ENCODE results near the gene TTC9C. TPM values are rescaled to one million over a fixed set of nuclear protein-coding genes. Genes with fewer than 3 reads are reported as not detected.

The TTC9C gene
- total and polyA plus RNA-seq, 4 donors = 22.6 to 55.5 (median 30.7) TPM

- WGBS, 2 donors = 83 to 86% methylated on average over 10 of the region's 10 CpGs
- no peaks in the 10 kb centered on the region for H3K9me3 ChIP-seq (ENCODE audit: control insufficient read depth in 4 of 4, insufficient read depth in 3 of 4, low read length in 3 of 4)
- no peak for ATAC-seq (ENCODE audit: insufficient read depth, low FRiP score)
- DNase-seq = peak; percentile 48 to 64 (median 50)
- peak within 1 kb of the TSS; percentile 46 for H3K4me3 ChIP-seq
- TF ChIP-seq, protein P1, sequence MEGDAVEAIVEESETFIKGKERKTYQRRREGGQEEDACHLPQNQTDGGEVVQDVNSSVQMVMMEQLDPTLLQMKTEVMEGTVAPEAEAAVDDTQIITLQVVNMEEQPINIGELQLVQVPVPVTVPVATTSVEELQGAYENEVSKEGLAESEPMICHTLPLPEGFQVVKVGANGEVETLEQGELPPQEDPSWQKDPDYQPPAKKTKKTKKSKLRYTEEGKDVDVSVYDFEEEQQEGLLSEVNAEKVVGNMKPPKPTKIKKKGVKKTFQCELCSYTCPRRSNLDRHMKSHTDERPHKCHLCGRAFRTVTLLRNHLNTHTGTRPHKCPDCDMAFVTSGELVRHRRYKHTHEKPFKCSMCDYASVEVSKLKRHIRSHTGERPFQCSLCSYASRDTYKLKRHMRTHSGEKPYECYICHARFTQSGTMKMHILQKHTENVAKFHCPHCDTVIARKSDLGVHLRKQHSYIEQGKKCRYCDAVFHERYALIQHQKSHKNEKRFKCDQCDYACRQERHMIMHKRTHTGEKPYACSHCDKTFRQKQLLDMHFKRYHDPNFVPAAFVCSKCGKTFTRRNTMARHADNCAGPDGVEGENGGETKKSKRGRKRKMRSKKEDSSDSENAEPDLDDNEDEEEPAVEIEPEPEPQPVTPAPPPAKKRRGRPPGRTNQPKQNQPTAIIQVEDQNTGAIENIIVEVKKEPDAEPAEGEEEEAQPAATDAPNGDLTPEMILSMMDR (IDR thresholded peaks at IDR 0.05; ENCODE audit: control extremely low read depth, extremely low read depth) = no peak
- peak within 1 kb of the TSS in 1 of 2 donors; percentile 98 for H3K9ac ChIP-seq (ENCODE audit: insufficient read depth in 1 of 2, low read length in 2 of 2)
- peak within 1 kb of the TSS; percentile 73 to 99 for H3K27ac ChIP-seq (ENCODE audit: low read depth in 1 of 2, low read length in 1 of 2)
- no peaks in the 10 kb centered on the region for H3K27me3 ChIP-seq (ENCODE audit: control insufficient read depth in 3 of 3, insufficient read depth in 3 of 3, low read length in 2 of 3)
- peaks cover 0 to 12% (median 6%) of the 10 kb centered on the region in 4 donors for H3K36me3 ChIP-seq (ENCODE audit: control insufficient read depth in 4 of 4, insufficient read depth in 4 of 4, low read length in 4 of 4)
- H3K4me1 ChIP-seq (ENCODE audit: control insufficient read depth in 5 of 5, insufficient read depth in 5 of 5, low read length in 5 of 5) = peaks cover 0 to 47% (median 17%) of the 10 kb centered on the region in 5 donors
Observed at GRCh38 chr11:62707277-62707861, 20.9 kb upstream of the TTC9C start, which contains the start of the genes BSCL2 and GNG3. TSS of gene BSCL2 (minus strand) at chr11:62707424. CDS start at chr11:62707195, 229 bp downstream. TSS of gene GNG3 (plus strand) at chr11:62707676. CDS start at chr11:62708296, 620 bp downstream.

DNA sequence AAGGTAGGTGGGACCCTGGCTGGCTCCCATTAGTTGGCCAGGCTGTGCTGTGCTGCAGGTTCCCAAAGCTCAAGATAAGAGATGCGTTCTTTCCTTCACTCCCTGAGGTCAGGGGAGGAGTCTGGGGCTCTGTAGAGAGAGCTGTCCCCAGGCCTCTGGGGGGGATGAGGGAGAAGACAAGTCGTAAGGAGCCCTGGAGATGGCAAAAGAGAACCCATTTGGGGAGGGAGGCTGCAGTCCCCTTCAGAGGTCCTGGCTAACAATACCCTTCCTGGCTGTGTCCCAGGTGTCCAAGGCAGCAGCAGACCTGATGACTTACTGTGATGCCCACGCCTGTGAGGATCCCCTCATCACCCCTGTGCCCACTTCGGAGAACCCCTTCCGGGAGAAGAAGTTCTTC lies 19.9 kb upstream of the TTC9C start:
- H3K9ac ChIP-seq (ENCODE audit: insufficient read depth in 1 of 2, low read length in 2 of 2) = peak overlapping the region; percentile 63 to 98
- TF ChIP-seq, protein P1 (IDR thresholded peaks at IDR 0.05; ENCODE audit: control extremely low read depth, extremely low read depth) = no peak
- peaks cover 0 to 16% (median 7%) of the 10 kb centered on the region in 4 donors for H3K36me3 ChIP-seq (ENCODE audit: control insufficient read depth in 4 of 4, insufficient read depth in 4 of 4, low read length in 4 of 4)
- ATAC-seq (ENCODE audit: insufficient read depth, low FRiP score) (no peak), DNase-seq (peak in 1 of 3 donors; percentile 14)
- H3K27ac ChIP-seq (ENCODE audit: low read depth in 1 of 2, low read length in 1 of 2) = peak overlapping the region in 1 of 2 donors; percentile 99
- no peak overlapping the region for H3K4me3 ChIP-seq
- peaks cover 0 to 47% (median 17%) of the 10 kb centered on the region in 5 donors for H3K4me1 ChIP-seq (ENCODE audit: control insufficient read depth in 5 of 5, insufficient read depth in 5 of 5, low read length in 5 of 5)
- 81 to 87% methylated on average over 5 of the region's 5 CpGs for WGBS, 2 donors
- no peaks in the 10 kb centered on the region for H3K9me3 ChIP-seq (ENCODE audit: control insufficient read depth in 4 of 4, insufficient read depth in 3 of 4, low read length in 3 of 4)
- H3K27me3 ChIP-seq (ENCODE audit: control insufficient read depth in 3 of 3, insufficient read depth in 3 of 3, low read length in 2 of 3) = no peaks in the 10 kb centered on the region

GRCh38 chr11:62708793-62709192 lies 19.5 kb upstream of the TTC9C start:
- Histone ChIP-seq H3K36me3 (ENCODE audit: control insufficient read depth in 4 of 4, insufficient read depth in 4 of 4, low read length in 4 of 4) (peaks cover 2 to 16% (median 8%) of the 10 kb centered on the region in 4 donors), H3K9me3 (ENCODE audit: control insufficient read depth in 4 of 4, insufficient read depth in 3 of 4, low read length in 3 of 4) (no peaks in the 10 kb centered on the region), H3K4me3 (peak overlapping the region; percentile 9), H3K4me1 (ENCODE audit: control insufficient read depth in 5 of 5, insufficient read depth in 5 of 5, low read length in 5 of 5) (peaks cover 1 to 47% (median 17%) of the 10 kb centered on the region in 5 donors), H3K27me3 (ENCODE audit: control insufficient read depth in 3 of 3, insufficient read depth in 3 of 3, low read length in 2 of 3) (no peaks in the 10 kb centered on the region), H3K27ac (ENCODE audit: low read depth in 1 of 2, low read length in 1 of 2) (peak overlapping the region; percentile 91 to 99), H3K9ac (ENCODE audit: insufficient read depth in 1 of 2, low read length in 2 of 2) (peak overlapping the region; percentile 63 to 98)
- ATAC-seq (ENCODE audit: insufficient read depth, low FRiP score) = no peak
- no peak for DNase-seq
- 2 to 3% methylated on average over 7 of the region's 7 CpGs for WGBS, 2 donors
- TF ChIP-seq, protein P1 (IDR thresholded peaks at IDR 0.05; ENCODE audit: control extremely low read depth, extremely low read depth) = no peak

Measured in lung (tissue), 12 donors.